ENCODE measurements around the gene CDH4. TPM values are rescaled to one million over a fixed set of nuclear protein-coding genes. Genes with fewer than 3 reads are reported as not detected.

CDH4 gene
- total and polyA plus RNA-seq, 10 donors: 0.30 to 20.1 (median 7.7) TPM

GRCh38 chr20:61303675-61304074, 51.6 kb downstream of the CDH4 start:
- intact Hi-C loops (cut with DNase I; ENCODE audit: low total_unique reads): no loop called here

GRCh38 chr20:61304750-61305149, 52.7 kb downstream of the CDH4 start:
- TF ChIP-seq, protein P1, sequence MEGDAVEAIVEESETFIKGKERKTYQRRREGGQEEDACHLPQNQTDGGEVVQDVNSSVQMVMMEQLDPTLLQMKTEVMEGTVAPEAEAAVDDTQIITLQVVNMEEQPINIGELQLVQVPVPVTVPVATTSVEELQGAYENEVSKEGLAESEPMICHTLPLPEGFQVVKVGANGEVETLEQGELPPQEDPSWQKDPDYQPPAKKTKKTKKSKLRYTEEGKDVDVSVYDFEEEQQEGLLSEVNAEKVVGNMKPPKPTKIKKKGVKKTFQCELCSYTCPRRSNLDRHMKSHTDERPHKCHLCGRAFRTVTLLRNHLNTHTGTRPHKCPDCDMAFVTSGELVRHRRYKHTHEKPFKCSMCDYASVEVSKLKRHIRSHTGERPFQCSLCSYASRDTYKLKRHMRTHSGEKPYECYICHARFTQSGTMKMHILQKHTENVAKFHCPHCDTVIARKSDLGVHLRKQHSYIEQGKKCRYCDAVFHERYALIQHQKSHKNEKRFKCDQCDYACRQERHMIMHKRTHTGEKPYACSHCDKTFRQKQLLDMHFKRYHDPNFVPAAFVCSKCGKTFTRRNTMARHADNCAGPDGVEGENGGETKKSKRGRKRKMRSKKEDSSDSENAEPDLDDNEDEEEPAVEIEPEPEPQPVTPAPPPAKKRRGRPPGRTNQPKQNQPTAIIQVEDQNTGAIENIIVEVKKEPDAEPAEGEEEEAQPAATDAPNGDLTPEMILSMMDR (IDR thresholded peaks at IDR 0.05 in 8 of 11, conservative IDR thresholded peaks at IDR 0.05 in 3 of 11): no peak
- TF ChIP-seq POLR2AphosphoS5 (IDR thresholded peaks at IDR 0.05): no peak
- TF ChIP-seq POLR2A (IDR thresholded peaks at IDR 0.05): no peak
- Histone ChIP-seq H3K4me1 (peaks cover 0 to 21% (median 8%) of the 10 kb centered on the region in 6 donors), H3K36me3 (no peaks in the 10 kb centered on the region), H3K27me3 (replicated peaks in 1 of 7) (no peaks in the 10 kb centered on the region), H3K27ac (no peak overlapping the region), H3K4me3 (no peak overlapping the region), H3K9me3 (peaks cover 0 to 4% (median 0%) of the 10 kb centered on the region in 8 donors)
- intact Hi-C loops (cut with DNase I; ENCODE audit: low total_unique reads): no loop called here
- 90 to 96% (median 92%) methylated on average over 8 of the region's 8 CpGs for WGBS, 5 donors
- peak; percentile 31 for DNase-seq

More at GRCh38 chr20:61303675-61304074, 51.6 kb downstream of the CDH4 start:
- Histone ChIP-seq H3K4me1 (peaks cover 0 to 17% (median 6%) of the 10 kb centered on the region in 6 donors), H3K9me3 (peaks cover 0 to 4% (median 0%) of the 10 kb centered on the region in 8 donors), H3K36me3 (no peaks in the 10 kb centered on the region), H3K4me3 (no peak overlapping the region), H3K27me3 (replicated peaks in 1 of 7) (no peaks in the 10 kb centered on the region), H3K27ac (no peak overlapping the region)
- peak; percentile 62 for DNase-seq
- 79 to 88% (median 87%) methylated on average over 12 of the region's 12 CpGs for WGBS, 5 donors
- TF ChIP-seq, protein P1 (IDR thresholded peaks at IDR 0.05 in 8 of 11, conservative IDR thresholded peaks at IDR 0.05 in 3 of 11): no peak
- TF ChIP-seq POLR2AphosphoS5 (IDR thresholded peaks at IDR 0.05) (no peak), POLR2A (IDR thresholded peaks at IDR 0.05) (no peak)

- intact Hi-C loops (cut with DNase I; ENCODE audit: low total_unique reads): no loop called here
- H3K27me3 ChIP-seq (replicated peaks in 1 of 7): no peaks in the 10 kb centered on the region
- TF ChIP-seq POLR2AphosphoS5 (IDR thresholded peaks at IDR 0.05) (no peak), POLR2A (IDR thresholded peaks at IDR 0.05) (no peak)
- TF ChIP-seq, protein P1 (IDR thresholded peaks at IDR 0.05 in 8 of 11, conservative IDR thresholded peaks at IDR 0.05 in 3 of 11): no peak
- H3K27ac ChIP-seq: no peak overlapping the region
- H3K4me3 ChIP-seq: no peak overlapping the region
- no peaks in the 10 kb centered on the region for H3K36me3 ChIP-seq
- H3K4me1 ChIP-seq: peaks cover 0 to 21% (median 8%) of the 10 kb centered on the region in 6 donors
- H3K9me3 ChIP-seq: peaks cover 0 to 4% (median 0%) of the 10 kb centered on the region in 8 donors
- WGBS, 5 donors: 83 to 91% (median 88%) methylated on average over 10 of the region's 10 CpGs
- DNase-seq: no peak
Observed at GRCh38 chr20:61306937-61307475, 54.9 kb downstream of the CDH4 start.

GRCh38 chr20:61307686-61308476, 55.8 kb downstream of the CDH4 start:
- Histone ChIP-seq H3K4me3 (no peak overlapping the region), H3K4me1 (peaks cover 0 to 21% (median 8%) of the 10 kb centered on the region in 6 donors), H3K9me3 (peaks cover 0 to 8% (median 0%) of the 10 kb centered on the region in 8 donors), H3K27me3 (replicated peaks in 1 of 7) (no peaks in the 10 kb centered on the region), H3K27ac (peak overlapping the region in 5 of 8 donors; percentile 21 to 47 (median 36)), H3K36me3 (no peaks in the 10 kb centered on the region)
- intact Hi-C loops (cut with DNase I; ENCODE audit: low total_unique reads): no loop called here
- peak; percentile 57 for DNase-seq
- TF ChIP-seq POLR2A (IDR thresholded peaks at IDR 0.05): no peak
- TF ChIP-seq, protein P1 (IDR thresholded peaks at IDR 0.05 in 8 of 11, conservative IDR thresholded peaks at IDR 0.05 in 3 of 11): no peak
- TF ChIP-seq POLR2AphosphoS5 (IDR thresholded peaks at IDR 0.05): no peak
- WGBS, 5 donors: 43 to 75% (median 70%) methylated on average over 14 to 15 of the region's 15 CpGs
